ENCODE measurements around the gene MRPL54.

MRPL54 gene

DNA sequence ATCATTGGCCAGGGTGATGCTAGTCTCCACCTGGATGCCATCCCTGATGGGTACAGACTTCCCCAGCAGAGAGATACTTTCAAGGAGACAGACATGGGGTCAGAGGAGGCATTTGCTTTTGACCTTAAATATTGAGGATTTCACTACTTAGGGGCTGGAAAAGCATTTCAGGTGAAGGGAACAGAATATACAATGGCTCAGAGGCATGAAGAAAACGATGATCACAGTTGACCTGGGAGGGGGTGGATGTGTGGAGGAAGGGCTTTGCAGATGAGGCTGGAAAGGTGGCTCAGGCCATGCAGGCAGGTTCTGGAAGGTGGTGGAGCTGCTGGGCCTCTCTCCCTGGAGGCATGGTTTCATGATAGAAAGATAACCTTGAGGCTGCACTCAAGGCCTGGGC is 19.8 kb downstream of the MRPL54 start:
- H3K4me3 ChIP-seq (ENCODE audit: low read depth, low read length) = no peak overlapping the region
- TF ChIP-seq, protein P1, sequence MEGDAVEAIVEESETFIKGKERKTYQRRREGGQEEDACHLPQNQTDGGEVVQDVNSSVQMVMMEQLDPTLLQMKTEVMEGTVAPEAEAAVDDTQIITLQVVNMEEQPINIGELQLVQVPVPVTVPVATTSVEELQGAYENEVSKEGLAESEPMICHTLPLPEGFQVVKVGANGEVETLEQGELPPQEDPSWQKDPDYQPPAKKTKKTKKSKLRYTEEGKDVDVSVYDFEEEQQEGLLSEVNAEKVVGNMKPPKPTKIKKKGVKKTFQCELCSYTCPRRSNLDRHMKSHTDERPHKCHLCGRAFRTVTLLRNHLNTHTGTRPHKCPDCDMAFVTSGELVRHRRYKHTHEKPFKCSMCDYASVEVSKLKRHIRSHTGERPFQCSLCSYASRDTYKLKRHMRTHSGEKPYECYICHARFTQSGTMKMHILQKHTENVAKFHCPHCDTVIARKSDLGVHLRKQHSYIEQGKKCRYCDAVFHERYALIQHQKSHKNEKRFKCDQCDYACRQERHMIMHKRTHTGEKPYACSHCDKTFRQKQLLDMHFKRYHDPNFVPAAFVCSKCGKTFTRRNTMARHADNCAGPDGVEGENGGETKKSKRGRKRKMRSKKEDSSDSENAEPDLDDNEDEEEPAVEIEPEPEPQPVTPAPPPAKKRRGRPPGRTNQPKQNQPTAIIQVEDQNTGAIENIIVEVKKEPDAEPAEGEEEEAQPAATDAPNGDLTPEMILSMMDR (IDR thresholded peaks at IDR 0.05; ENCODE audit: borderline replicate concordance, insufficient read depth, low read depth, low read length) = no peak

DNA sequence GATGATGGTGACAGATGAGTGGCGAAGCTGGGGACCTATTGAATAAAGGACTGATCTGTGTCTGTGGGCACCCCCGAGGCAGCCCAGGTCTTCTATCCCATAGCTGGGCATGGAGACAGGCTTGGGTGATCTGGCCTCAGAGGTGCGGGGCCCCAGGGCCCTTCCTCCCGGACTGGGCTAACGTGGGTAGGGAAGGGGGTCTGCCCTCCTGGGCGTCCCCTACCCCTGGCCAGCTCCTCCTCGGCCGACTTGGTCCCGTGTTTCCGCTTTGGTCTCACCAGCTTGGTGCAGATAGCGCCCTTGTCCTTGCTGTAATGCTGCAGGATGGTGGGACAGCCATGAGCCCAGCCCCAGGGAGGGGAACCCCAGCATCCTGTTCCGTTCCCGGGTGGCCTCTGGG is 20.4 kb downstream of the MRPL54 start:
- no peak overlapping the region for H3K4me3 ChIP-seq (ENCODE audit: low read depth, low read length)
- TF ChIP-seq, protein P1 (IDR thresholded peaks at IDR 0.05; ENCODE audit: borderline replicate concordance, insufficient read depth, low read depth, low read length) = no peak

DNA sequence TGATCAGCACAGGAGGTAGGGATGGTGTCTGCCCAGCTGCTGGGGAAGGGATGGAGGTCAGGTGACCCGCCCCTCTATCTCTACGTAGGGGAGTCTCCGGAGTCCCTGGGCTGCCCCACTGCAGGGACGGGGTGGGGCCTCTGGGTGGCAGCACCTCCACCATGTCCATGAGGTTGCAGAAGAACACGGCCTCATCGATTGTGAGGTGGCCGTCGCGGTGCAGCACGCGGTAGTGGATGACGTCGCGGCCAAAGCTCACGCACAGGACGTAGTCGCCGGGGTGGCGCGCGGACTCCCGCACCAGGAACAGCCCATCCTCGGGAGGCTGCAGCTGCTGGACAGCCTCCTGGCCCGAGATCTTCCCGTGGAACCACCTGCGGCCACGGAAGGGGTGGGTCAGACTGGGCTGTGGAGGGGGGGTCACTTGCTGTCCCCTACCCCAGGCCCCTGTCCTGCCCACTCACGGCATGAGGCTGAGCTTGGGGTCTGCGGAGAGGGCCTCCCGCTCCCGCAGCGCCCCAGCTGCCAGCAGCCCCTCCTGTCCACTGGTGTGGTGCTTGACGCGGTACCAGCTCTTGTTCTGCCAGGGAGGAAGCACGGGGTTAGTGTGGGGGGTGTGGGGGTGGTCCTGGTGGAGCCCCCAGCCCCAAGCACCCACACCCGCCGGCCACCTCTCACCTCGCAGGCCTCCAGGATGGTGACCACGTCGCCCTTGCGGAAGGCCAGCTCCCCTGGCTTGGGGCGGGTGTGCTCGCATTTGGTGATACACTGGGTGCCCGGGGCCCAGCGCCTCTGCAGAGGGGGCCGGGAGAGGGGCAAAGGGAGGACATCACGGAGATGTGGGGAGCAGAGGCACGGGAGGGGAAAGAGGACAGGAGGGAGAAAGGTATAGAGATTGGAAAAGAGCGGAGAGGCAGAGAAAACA is 21.4 kb downstream of the MRPL54 start:
- H3K4me3 ChIP-seq (ENCODE audit: low read depth, low read length) = no peak overlapping the region
- TF ChIP-seq, protein P1 (IDR thresholded peaks at IDR 0.05; ENCODE audit: borderline replicate concordance, insufficient read depth, low read depth, low read length) = peak; percentile 51; the same call in 1 of the 2 replicates

DNA sequence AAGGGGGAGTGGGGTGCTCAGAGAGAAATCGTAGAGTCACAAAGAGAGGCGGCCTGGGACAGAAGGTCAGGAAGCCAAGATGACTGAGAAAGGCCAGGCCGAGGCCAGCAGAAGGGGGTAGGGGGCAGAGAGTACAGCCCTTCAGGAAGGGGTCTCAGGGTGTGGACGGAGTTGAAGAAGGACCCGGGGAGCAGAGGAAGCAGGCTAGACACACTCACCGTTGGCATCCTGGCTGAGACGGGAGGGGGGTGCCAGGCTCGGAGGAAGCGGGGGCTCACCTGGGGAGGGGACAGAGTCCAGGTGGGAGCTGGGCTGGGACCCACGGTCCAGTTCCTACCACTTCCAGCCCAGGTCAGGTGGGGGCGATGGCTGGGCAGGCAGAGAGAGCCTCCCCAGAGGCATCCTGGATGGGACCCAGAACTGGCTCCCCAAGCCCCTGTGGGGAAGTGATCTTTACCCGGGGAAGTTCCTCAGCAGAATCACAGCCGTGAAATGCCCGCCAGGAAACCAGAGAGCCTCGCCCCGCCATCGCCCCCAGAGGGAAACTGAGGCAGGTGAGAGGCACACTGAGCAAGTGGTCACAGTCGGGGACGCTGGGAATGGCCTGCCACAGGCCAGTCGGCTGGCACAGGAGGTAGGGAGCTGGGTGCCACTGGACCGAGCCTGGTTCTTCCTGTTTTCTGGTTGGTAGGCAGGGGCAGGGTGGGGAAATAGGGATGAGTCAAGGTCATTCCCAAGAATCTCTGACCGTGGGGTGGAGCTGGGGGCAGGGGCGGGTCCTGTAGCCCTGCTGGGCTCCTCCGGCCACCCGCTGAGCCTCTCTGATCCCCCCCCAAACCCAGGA is 22.3 kb downstream of the MRPL54 start:
- no peak overlapping the region for H3K4me3 ChIP-seq (ENCODE audit: low read depth, low read length)
- TF ChIP-seq, protein P1 (IDR thresholded peaks at IDR 0.05; ENCODE audit: borderline replicate concordance, insufficient read depth, low read depth, low read length) = no peak

DNA sequence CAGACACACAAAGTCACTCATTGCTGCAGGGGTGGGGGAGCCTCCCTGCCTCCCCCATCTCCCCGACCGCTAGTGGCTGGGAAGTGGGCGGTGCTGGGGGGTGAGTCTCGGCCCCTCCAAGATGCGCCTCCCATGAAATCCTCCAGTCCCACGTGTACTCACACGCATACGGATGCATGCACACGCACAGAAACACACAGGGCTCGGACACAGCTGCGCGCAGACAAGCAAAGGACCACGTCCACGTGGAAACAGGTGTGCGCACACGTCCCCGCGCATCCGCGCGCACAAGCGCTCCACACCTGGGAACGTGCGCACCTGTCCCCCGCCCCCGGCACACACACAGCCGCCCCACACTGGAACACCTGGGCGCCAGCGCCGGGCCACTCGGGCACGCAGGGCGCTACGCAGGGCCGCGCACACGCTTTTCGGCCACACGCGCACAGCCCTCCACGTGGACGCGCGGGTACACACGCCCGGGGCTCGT is 23.0 kb downstream of the MRPL54 start:
- TF ChIP-seq, protein P1 (IDR thresholded peaks at IDR 0.05; ENCODE audit: borderline replicate concordance, insufficient read depth, low read depth, low read length) = no peak
- peak overlapping the region; percentile 23 for H3K4me3 ChIP-seq (ENCODE audit: low read depth, low read length)

DNA sequence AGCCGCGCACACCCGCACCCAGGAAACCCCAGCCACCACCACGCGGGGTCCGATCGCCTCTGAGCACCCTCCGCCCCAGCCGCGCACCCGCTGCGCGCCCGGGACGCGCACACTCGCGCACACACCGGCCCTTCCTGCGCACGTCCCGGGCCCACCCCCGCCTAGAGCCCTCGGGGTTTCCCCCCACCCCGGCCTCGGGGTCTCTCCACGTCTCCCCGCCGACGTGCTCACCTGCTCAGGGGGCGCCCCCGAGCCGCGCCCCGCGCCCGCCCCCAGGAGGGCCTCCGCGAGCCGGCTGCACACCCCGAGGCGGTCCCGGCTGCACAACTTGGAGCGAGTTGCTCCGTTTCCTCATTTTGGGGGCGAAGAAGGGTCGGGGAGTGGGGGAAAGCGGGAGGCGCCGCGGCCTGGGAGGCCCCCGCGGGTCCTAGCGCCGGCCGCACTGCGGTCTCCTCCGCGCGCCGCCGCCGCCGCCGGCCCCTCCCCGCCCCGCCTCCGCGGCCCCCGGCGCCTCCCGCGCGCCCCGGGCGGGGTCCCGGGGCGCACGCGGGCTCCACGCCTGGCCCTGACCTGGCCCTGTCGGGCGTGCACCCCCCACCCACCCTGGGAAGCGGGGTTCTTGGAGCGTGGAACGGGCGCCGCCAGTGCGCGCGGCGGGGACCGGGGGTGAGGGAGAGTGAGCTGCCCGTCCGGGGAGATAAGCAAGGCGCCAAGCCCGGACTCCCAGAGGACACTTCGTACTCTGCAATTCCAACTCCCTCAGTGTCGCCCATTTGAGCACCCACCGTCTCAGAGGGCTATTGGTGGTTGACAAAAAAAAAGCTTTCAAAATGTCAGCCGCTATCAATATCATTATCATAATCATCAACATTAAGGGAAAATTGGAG is 23.7 kb downstream of the MRPL54 start, which contains the start of gene MATK:
Gene MATK, minus strand, starts transcription at position 444 of the 887 bp plus-strand sequence. CDS start 1,246 bp downstream, outside the sequence.
- peak within 1 kb of the TSS; percentile 23 for H3K4me3 ChIP-seq (ENCODE audit: low read depth, low read length)
- TF ChIP-seq, protein P1 (IDR thresholded peaks at IDR 0.05; ENCODE audit: borderline replicate concordance, insufficient read depth, low read depth, low read length) = no peak
